Measurements from ENCODE around the gene TMTC4. TPM values are rescaled to one million over a fixed set of nuclear protein-coding genes. Genes with fewer than 3 reads are reported as not detected.

TMTC4 gene
- total and polyA plus RNA-seq, 2 of the 4 experiments (the other 2 are of a cell fraction): 8.4 to 14.3 TPM

- no TSS peak for BruUV-seq (replicated peaks)
- peaks cover 4% of the 10 kb centered on the region; the same call in 1 of the 2 replicates for H4K20me1 ChIP-seq (ENCODE audit: insufficient read depth, low read length)
- ATAC-seq (ENCODE audit: low read depth) (peak; percentile 96), DNase-seq (peak; percentile 96)
- peaks cover 2% of the 10 kb centered on the region for H3K27me3 ChIP-seq (ENCODE audit: control insufficient read depth, insufficient read depth, low read length)
- peak overlapping the region; percentile 59; the same call in 1 of the 2 replicates for H3K14ac ChIP-seq (replicated peaks; ENCODE audit: low read depth, low read length)
- peak overlapping the region; percentile 57 for H3K18ac ChIP-seq (ENCODE audit: low read depth, low read length)
- H3K36me3 ChIP-seq (ENCODE audit: control insufficient read depth, insufficient read depth, low read length): 0 out of 2 replicates have a peak, but pooled peaks cover 1% of the 10 kb centered on the region
- in situ Hi-C loops (cut with MboI; ENCODE audit: low sequenced_read_pairs) (no loop called here), dilution Hi-C loops (cut with HindIII; ENCODE audit: low sequenced_read_pairs, unreplicated experiment) (no loop called here), intact Hi-C loops (cut with micrococcal nuclease) (loop anchor here (5.0 kb wide), 1 partner anchor 103 kb away; no protein-coding TSS in a partner anchor)
- peak overlapping the region; percentile 3 for H2BK120ac ChIP-seq (ENCODE audit: low read depth, low read length)
- peak overlapping the region in 1 of 2 experiments; percentile 60; a peak in 1 of 4 replicates for H4K8ac ChIP-seq (ENCODE audit: low read depth in 2 of 2, low read length in 2 of 2)
- no peaks in the 10 kb centered on the region for H3K9me3 ChIP-seq (ENCODE audit: control insufficient read depth, insufficient read depth, low read length)
- peak overlapping the region; percentile 32 for H3K4ac ChIP-seq (ENCODE audit: low read depth, low read length)
- peak overlapping the region; percentile 93 for H3K4me3 ChIP-seq (ENCODE audit: insufficient read depth, low read depth, low read length)
- H4K91ac ChIP-seq (ENCODE audit: insufficient read depth, low read depth, low read length): no peak overlapping the region
- H2AFZ ChIP-seq (replicated peaks; ENCODE audit: low read length, poor library complexity): peak overlapping the region; percentile 90
- H3K79me1 ChIP-seq (ENCODE audit: low read depth in 1 of 2, low read length in 2 of 2): peaks cover 4 to 17% of the 10 kb centered on the region in 2 experiments; a peak in 3 of 4 replicates
- ChIA-PET CTCF (interaction anchor here (0.8 kb wide), 1 partner anchor 95 kb away, joined by 3 read pairs; no protein-coding TSS in a partner anchor), POLR2A (ENCODE audit: unreplicated experiment) (no interaction called here)
- peak overlapping the region; percentile 2 for H2AK9ac ChIP-seq (replicated peaks; ENCODE audit: low read depth, low read length, poor library complexity)
- no peak overlapping the region for H2BK15ac ChIP-seq (ENCODE audit: low read depth, low read length)
- 1% methylated on average over 15 of the region's 67 CpGs; no CpG with 5 or more reads in 1 of the 2 experiments for WGBS, 2 experiments (ENCODE audit: extremely low coverage in 2 of 2, insufficient read length in 1 of 2)
- H3K23ac ChIP-seq (ENCODE audit: low read depth, low read length): peak overlapping the region; percentile 74; the same call in 1 of the 2 replicates
- H3K27ac ChIP-seq (ENCODE audit: insufficient read depth, low read length): peak overlapping the region; percentile 36; the same call in 1 of the 2 replicates
- H2BK5ac ChIP-seq (ENCODE audit: low read depth, low read length, poor library complexity, severe bottlenecking): no peak overlapping the region
- peaks cover 4% of the 10 kb centered on the region; the same call in 1 of the 2 replicates for H3K9me1 ChIP-seq (ENCODE audit: insufficient read depth, low read length)
- H3K4me1 ChIP-seq (ENCODE audit: control insufficient read depth, insufficient read depth, low read length): peaks cover 8% of the 10 kb centered on the region; the same call in 1 of the 2 replicates
- peak overlapping the region; percentile 42; the same call in 1 of the 2 replicates for H3K56ac ChIP-seq (ENCODE audit: extremely low read depth, insufficient read depth, low read length)
- peak overlapping the region; percentile 77 for H3K9ac ChIP-seq (ENCODE audit: low read depth, low read length)
- H3K4me2 ChIP-seq (ENCODE audit: low read depth, low read length): peak overlapping the region; percentile 90
- H4K5ac ChIP-seq (ENCODE audit: low read depth, low read length): no peak overlapping the region
- no peak overlapping the region for H2AK5ac ChIP-seq (ENCODE audit: low read depth, low read length)
- H2BK20ac ChIP-seq (ENCODE audit: low read depth, low read length): no peak overlapping the region
- no peak for TF ChIP-seq MXI1 (IDR thresholded peaks at IDR 0.05; ENCODE audit: borderline replicate concordance, low read depth, low read length)
- TF ChIP-seq RAD21 (IDR thresholded peaks at IDR 0.05; ENCODE audit: low read length): no peak
- TF ChIP-seq USF2 (IDR thresholded peaks at IDR 0.05; ENCODE audit: low read depth, low read length): no peak
- no peak for TF ChIP-seq ELK1 (IDR thresholded peaks at IDR 0.05; ENCODE audit: borderline replicate concordance, low read depth, low read length)
- TF ChIP-seq NFE2L2 (IDR thresholded peaks at IDR 0.05; ENCODE audit: low read depth, low read length): no peak
- no peak for TF ChIP-seq RFX5 (IDR thresholded peaks at IDR 0.05; ENCODE audit: low read depth, low read length)
- TF ChIP-seq CEBPB (IDR thresholded peaks at IDR 0.05; ENCODE audit: low read depth, low read length): no peak
- peak; percentile 81; the same call in 1 of the 2 replicates for TF ChIP-seq MAZ (IDR thresholded peaks at IDR 0.05; ENCODE audit: borderline replicate concordance, low read depth, low read length)
- no peak for TF ChIP-seq POLR2A (IDR thresholded peaks at IDR 0.05; ENCODE audit: low read depth, low read length)
- no peak for TF ChIP-seq RCOR1 (IDR thresholded peaks at IDR 0.05; ENCODE audit: insufficient replicate concordance, low read length)
- TF ChIP-seq CHD1 (IDR thresholded peaks at IDR 0.05; ENCODE audit: low read depth, low read length): no peak
- TF ChIP-seq CTCF (conservative IDR thresholded peaks at IDR 0.05; ENCODE audit: low read depth, low read length): peak; percentile 65
- no peak for TF ChIP-seq MAFK (IDR thresholded peaks at IDR 0.05; ENCODE audit: low read depth, low read length)
Measured at GRCh38 chr13:100674872-100675660, 471 bp upstream of the TMTC4 start.

All from IMR-90 (cell line).